Measurements from ENCODE around the gene CHAD.
"Not testable (repeated sequence)": the region's sequence is repeated elsewhere in the genome, so short reads cannot be mapped to it uniquely, and the experiment has no call there.

- not testable (repeated sequence) for TF ChIP-seq CTCF (CRISPR knock-in tag; IDR thresholded peaks at IDR 0.05); ATF2 (CRISPR knock-in tag; IDR thresholded peaks at IDR 0.05); SNAPC5 (CRISPR knock-in tag; IDR thresholded peaks at IDR 0.05; ENCODE audit: borderline replicate concordance); SCMH1 (CRISPR knock-in tag; IDR thresholded peaks at IDR 0.05; ENCODE audit: borderline replicate concordance); CEBPB (IDR thresholded peaks at IDR 0.05; ENCODE audit: borderline replicate concordance, low read depth, low read length); PREB (CRISPR knock-in tag; IDR thresholded peaks at IDR 0.05); MEIS1 (CRISPR knock-in tag; IDR thresholded peaks at IDR 0.05; ENCODE audit: borderline replicate concordance); BCL3 (CRISPR knock-in tag; IDR thresholded peaks at IDR 0.05); SMARCC2 (IDR thresholded peaks at IDR 0.05); BHLHE40 (IDR thresholded peaks at IDR 0.05; ENCODE audit: low read length); NBN (conservative IDR thresholded peaks at IDR 0.05)
Observed at GRCh38 chr17:50419577-50419976, 49.1 kb downstream of the CHAD start.
